Loucy (cell line): ENCODE measurements around the gene GNA14.
"Not testable (repeated sequence)": the region's sequence is repeated elsewhere in the genome, so short reads cannot be mapped to it uniquely, and the experiment has no call there.

Experiments
- H2AFZ ChIP-seq: fragments of 200-600 bp; sonication (generic); 2 replicates; pipeline ENCODE4 v1.6.0; 2016; ENCODE audit warnings: antibody characterized with exemption, mild to moderate bottlenecking, low read length, moderate library complexity
- H3F3A ChIP-seq: fragments of 200-600 bp; 2 replicates; pipeline ENCODE4 v1.6.0; 2016; ENCODE audit warnings: antibody characterized with exemption, low read depth, mild to moderate bottlenecking
- H3K27me3 ChIP-seq: fragments of 200-600 bp; sonication (generic); 2 replicates; pipeline ENCODE4 v1.6.1; 2014; ENCODE audit warnings: low read length, mild to moderate bottlenecking; ENCODE audit not compliant: insufficient read depth, poor library complexity, severe bottlenecking
- H3K36me3 ChIP-seq: fragments of 200-600 bp; sonication (generic); 2 replicates; pipeline ENCODE4 v1.6.1; 2016; ENCODE audit warnings: low read length; ENCODE audit not compliant: insufficient read depth
- H3K4me1 ChIP-seq: fragments of 200-600 bp; sonication (generic); 2 replicates; pipeline ENCODE4 v1.5.1; 2014; ENCODE audit warnings: low read length, mild to moderate bottlenecking; ENCODE audit not compliant: insufficient read depth, poor library complexity, severe bottlenecking
- H3K4me2 ChIP-seq: fragments of 200-600 bp; sonication (generic); 2 replicates; pipeline ENCODE4 v1.6.0; 2014; ENCODE audit warnings: antibody characterized with exemption, low read length, low read depth, mild to moderate bottlenecking; ENCODE audit not compliant: poor library complexity, severe bottlenecking
- H3K4me3 ChIP-seq: fragments of 200-600 bp; sonication (generic); 2 replicates; pipeline ENCODE4 v1.5.1; 2014; ENCODE audit warnings: low read length, mild to moderate bottlenecking, mixed read lengths; ENCODE audit not compliant: poor library complexity, severe bottlenecking
- H3K79me2 ChIP-seq: fragments of 200-600 bp; sonication (generic); 2 replicates; pipeline ENCODE4 v1.6.1; 2014; ENCODE audit warnings: low read length; ENCODE audit not compliant: insufficient read depth
- H3K9ac ChIP-seq: fragments of 200-600 bp; sonication (generic); 2 replicates; pipeline ENCODE4 v1.6.0; 2014; ENCODE audit warnings: mild to moderate bottlenecking, low read depth, low read length, moderate library complexity; ENCODE audit not compliant: poor library complexity, severe bottlenecking
- H3K9me2 ChIP-seq: fragments of 200-600 bp; sonication (generic); replicated peaks from 2 replicates; pipeline ENCODE4 v1.6.1; 2016; ENCODE audit warnings: low read depth, low read length, mixed read lengths
- H3K9me3 ChIP-seq: fragments of 200-600 bp; sonication (generic); 2 replicates; pipeline ENCODE4 v1.6.1; 2014; ENCODE audit warnings: mild to moderate bottlenecking, antibody characterized with exemption, low read length, low read depth; ENCODE audit not compliant: insufficient read depth
- H4K20me1 ChIP-seq: fragments of 200-600 bp; sonication (generic); 2 replicates; pipeline ENCODE4 v1.6.0; 2014; ENCODE audit warnings: antibody characterized with exemption, low read length, mild to moderate bottlenecking; ENCODE audit not compliant: insufficient read depth, poor library complexity, severe bottlenecking
- EZH2phosphoT487 ChIP-seq: fragments of 200-600 bp; IDR thresholded peaks from 2 replicates; pipeline ENCODE4 v1.6.1; 2018; ENCODE audit warnings: antibody characterized with exemption, mild to moderate bottlenecking, moderate library complexity, borderline replicate concordance
- TF ChIP-seq, protein P1 (sequence below): fragments of 200-600 bp; sonication (generic); conservative IDR thresholded peaks from 2 replicates; pipeline ENCODE4 v1.5.1; 2014; ENCODE audit warnings: mild to moderate bottlenecking, antibody characterized with exemption, low read length

GNA14 gene

DNA sequence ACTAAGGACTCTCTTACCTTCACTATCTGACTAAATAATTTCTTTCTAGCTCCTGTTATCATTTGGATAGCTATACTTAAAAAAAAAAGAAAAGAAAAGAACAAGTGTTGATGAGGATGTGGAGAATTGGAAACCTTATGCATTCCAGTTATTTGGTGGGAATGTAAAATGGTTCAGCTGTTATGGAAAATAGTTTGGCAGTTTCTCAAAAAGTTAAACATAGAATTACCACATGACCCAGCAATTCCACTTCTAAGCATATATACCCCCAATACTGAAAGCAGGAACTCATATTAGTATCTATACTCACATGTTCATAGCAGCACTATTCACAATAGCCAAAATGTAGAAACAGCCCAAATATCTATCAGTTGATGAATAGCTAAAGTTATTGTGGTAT is 61.1 kb downstream of the GNA14 start:
- H4K20me1 ChIP-seq = no peaks in the 10 kb centered on the region
- no peaks in the 10 kb centered on the region for H3K27me3 ChIP-seq
- no peaks in the 10 kb centered on the region for H3K9me3 ChIP-seq
- H3K4me2 ChIP-seq = no peak overlapping the region
- TF ChIP-seq, protein P1, sequence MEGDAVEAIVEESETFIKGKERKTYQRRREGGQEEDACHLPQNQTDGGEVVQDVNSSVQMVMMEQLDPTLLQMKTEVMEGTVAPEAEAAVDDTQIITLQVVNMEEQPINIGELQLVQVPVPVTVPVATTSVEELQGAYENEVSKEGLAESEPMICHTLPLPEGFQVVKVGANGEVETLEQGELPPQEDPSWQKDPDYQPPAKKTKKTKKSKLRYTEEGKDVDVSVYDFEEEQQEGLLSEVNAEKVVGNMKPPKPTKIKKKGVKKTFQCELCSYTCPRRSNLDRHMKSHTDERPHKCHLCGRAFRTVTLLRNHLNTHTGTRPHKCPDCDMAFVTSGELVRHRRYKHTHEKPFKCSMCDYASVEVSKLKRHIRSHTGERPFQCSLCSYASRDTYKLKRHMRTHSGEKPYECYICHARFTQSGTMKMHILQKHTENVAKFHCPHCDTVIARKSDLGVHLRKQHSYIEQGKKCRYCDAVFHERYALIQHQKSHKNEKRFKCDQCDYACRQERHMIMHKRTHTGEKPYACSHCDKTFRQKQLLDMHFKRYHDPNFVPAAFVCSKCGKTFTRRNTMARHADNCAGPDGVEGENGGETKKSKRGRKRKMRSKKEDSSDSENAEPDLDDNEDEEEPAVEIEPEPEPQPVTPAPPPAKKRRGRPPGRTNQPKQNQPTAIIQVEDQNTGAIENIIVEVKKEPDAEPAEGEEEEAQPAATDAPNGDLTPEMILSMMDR = no peak
- no peak for TF ChIP-seq EZH2phosphoT487
- H3K4me1 ChIP-seq = peaks cover 17% of the 10 kb centered on the region
- H2AFZ ChIP-seq = no peak overlapping the region
- H3K4me3 ChIP-seq = no peak overlapping the region
- H3F3A ChIP-seq = no peaks in the 10 kb centered on the region
- no peak overlapping the region for H3K9ac ChIP-seq
- H3K36me3 ChIP-seq = no peaks in the 10 kb centered on the region
- H3K9me2 ChIP-seq = no peaks in the 10 kb centered on the region
- no peaks in the 10 kb centered on the region for H3K79me2 ChIP-seq

GRCh38 chr9:77586591-77586990 is 61.5 kb downstream of the GNA14 start:
- Histone ChIP-seq H3K27me3 (no peaks in the 10 kb centered on the region), H3F3A (no peaks in the 10 kb centered on the region), H3K36me3 (no peaks in the 10 kb centered on the region), H3K79me2 (no peaks in the 10 kb centered on the region), H3K4me3 (no peak overlapping the region), H4K20me1 (no peaks in the 10 kb centered on the region), H3K9me3 (no peaks in the 10 kb centered on the region), H3K9ac (no peak overlapping the region), H3K4me2 (no peak overlapping the region), H3K9me2 (no peaks in the 10 kb centered on the region), H2AFZ (no peak overlapping the region), H3K4me1 (peaks cover 17% of the 10 kb centered on the region)
- TF ChIP-seq, protein P1 = no peak
- TF ChIP-seq EZH2phosphoT487 = no peak

- Histone ChIP-seq H3K36me3 (no peaks in the 10 kb centered on the region), H3K79me2 (no peaks in the 10 kb centered on the region), H3F3A (no peaks in the 10 kb centered on the region), H3K27me3 (no peaks in the 10 kb centered on the region), H3K9me2 (no peaks in the 10 kb centered on the region), H3K4me2 (no peak overlapping the region), H2AFZ (no peak overlapping the region), H3K4me3 (no peak overlapping the region), H3K9me3 (no peaks in the 10 kb centered on the region), H4K20me1 (no peaks in the 10 kb centered on the region), H3K4me1 (peaks cover 17% of the 10 kb centered on the region), H3K9ac (no peak overlapping the region)
- TF ChIP-seq, protein P1 = no peak
- no peak for TF ChIP-seq EZH2phosphoT487
These were observed 62.8 kb downstream of the GNA14 start for GRCh38 chr9:77585335-77585786.

DNA sequence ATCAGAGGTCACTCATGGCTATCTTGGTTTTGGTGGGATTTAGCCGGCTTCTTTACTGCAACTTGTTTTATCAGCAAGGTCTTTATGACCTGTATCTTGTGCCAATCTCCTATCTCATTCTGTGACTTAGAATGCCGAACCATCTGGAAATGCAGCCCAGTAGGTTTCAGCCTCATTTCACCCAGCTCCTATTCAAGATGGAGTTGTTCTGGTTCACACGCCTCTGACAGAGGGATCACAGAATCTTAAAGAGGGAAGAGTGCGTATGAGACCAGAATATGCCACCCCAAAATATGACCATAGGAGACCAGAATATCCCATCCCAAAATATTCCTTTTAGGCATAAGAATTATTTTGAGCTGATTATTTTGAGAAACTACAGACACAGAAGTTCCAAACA is 63.2 kb downstream of the GNA14 start:
- peaks cover 17% of the 10 kb centered on the region for H3K4me1 ChIP-seq
- H3K9ac ChIP-seq = not testable (repeated sequence)

More for the DNA sequence above, 63.2 kb downstream of the GNA14 start:
- H3K9me3 ChIP-seq, H3K4me2 ChIP-seq, H3K9me2 ChIP-seq, H3K4me3 ChIP-seq, H3K36me3 ChIP-seq, H3F3A ChIP-seq, H2AFZ ChIP-seq, H3K79me2 ChIP-seq, H3K27me3 ChIP-seq, H4K20me1 ChIP-seq: not testable (repeated sequence)
